CD4-positive, alpha-beta T cell treated with Interleukin-15 for 4 hours (primary cell): Measurements from ENCODE around the gene IDI1.

Experiments used
- DNase-seq: peaks from one replicate; pipeline ENCODE4 v3.0.0-alpha.2; 2020; ENCODE audit warnings: low spot score

Gene IDI1

GRCh38 chr10:992871-993270, 56.0 kb downstream of the IDI1 start:
- DNase-seq = no peak

DNA sequence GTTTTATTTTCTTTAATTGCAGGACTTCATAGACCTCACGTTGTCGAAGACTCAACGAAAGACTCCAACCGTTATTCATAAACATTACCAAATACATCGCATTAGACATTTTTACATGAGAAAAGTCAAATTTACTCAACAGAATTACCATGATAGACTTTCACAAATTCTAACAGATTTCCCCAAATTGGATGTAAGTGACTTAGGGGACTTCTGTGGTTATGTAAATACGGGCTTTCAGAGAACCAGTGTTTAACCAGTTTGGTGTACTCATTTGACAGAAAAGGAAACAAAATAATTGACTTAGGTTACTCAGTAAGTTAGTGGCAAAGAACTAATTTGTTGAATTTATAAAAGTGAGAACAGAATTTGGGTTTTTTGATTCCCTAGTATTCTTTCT, 56.5 kb downstream of the IDI1 start:
- no peak for DNase-seq

DNA sequence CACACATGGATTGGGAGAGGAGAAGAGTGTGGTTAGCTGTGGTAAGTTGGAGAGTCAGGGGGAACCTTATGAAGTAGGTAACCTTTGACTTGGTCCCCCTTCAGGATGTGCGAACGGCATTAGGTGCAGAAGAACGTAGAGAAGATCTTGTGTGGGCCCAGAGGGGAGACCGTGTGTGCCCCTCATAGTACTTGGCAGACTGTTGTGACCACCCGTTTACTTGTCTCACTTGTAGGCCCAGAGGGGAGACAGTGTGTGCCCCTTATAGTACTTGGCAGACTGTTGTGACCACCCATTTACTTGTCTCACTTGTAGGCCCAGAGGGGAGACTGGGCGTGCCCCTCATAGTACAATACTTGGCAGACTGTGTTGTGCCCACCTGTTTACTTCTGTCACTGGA, 58.1 kb downstream of the IDI1 start:
- no peak for DNase-seq
